Keratinocyte (primary cell): Measurements from ENCODE around the gene SH2B2. TPM values are rescaled to one million over a fixed set of nuclear protein-coding genes. Genes with fewer than 3 reads are reported as not detected.
"Not testable (repeated sequence)": the region's sequence is repeated elsewhere in the genome, so short reads cannot be mapped to it uniquely, and the experiment has no call there.

Experiments used
- DNase-seq: peaks from one replicate; pipeline ENCODE4 v3.0.0-alpha.2; 2011; ENCODE audit warnings: low read depth, missing footprints, low spot score
- FAIRE-seq: peaks from 2 replicates; lab custom pipeline; 2011; peaks lifted over from hg19 to GRCh38; lab: Jason Lieb, UNC
- H2AFZ ChIP-seq: 2 replicates; pipeline ENCODE4 v1.6.0; 2012; ENCODE audit warnings: low read length, control low read depth, inconsistent platforms; ENCODE audit not compliant: control insufficient read depth
- H3K27ac ChIP-seq: 2 replicates; pipeline ENCODE4 v1.5.1; 2011; ENCODE audit warnings: low read length; ENCODE audit not compliant: control insufficient read depth, insufficient read depth
- H3K27me3 ChIP-seq: 3 replicates; pipeline ENCODE4 v1.6.0; 2011; ENCODE audit warnings: low read length; ENCODE audit not compliant: control insufficient read depth, insufficient read depth; ENCODE audit errors: extremely low read depth
- H3K36me3 ChIP-seq, 2 experiments: 2 replicates in 1 of 2; 3 replicates in 1 of 2; pipeline ENCODE4 v1.5.1; 2011; ENCODE audit warnings: low read length in 2 of 2, mild to moderate bottlenecking in 1 of 2; ENCODE audit not compliant: control insufficient read depth in 2 of 2, insufficient read depth in 2 of 2; ENCODE audit errors: extremely low read depth in 1 of 2
- H3K4me1 ChIP-seq: 3 replicates; pipeline ENCODE4 v1.5.1; 2011; ENCODE audit warnings: low read length; ENCODE audit not compliant: control insufficient read depth, insufficient read depth; ENCODE audit errors: extremely low read depth
- H3K4me2 ChIP-seq: 3 replicates; pipeline ENCODE4 v1.6.0; 2011; ENCODE audit warnings: low read depth, low read length; ENCODE audit not compliant: control insufficient read depth, insufficient read depth; ENCODE audit errors: extremely low read depth
- H3K4me3 ChIP-seq, 3 experiments: fragments of 200-600 bp in 1 of 3; sonication (generic) in 1 of 3; 2 replicates in 2 of 3; 3 replicates in 1 of 3; pipeline ENCODE4 v1.5.1; 2011 to 2016; ENCODE audit warnings: low read length in 3 of 3, mild to moderate bottlenecking in 3 of 3, control low read depth in 2 of 3, inconsistent platforms in 1 of 3, low read depth in 1 of 3, mixed read lengths in 1 of 3, mixed run types in 1 of 3, moderate library complexity in 1 of 3; ENCODE audit not compliant: control insufficient read depth in 2 of 3, insufficient read depth in 2 of 3; ENCODE audit errors: extremely low read depth in 1 of 3
- H3K79me2 ChIP-seq: 2 replicates; pipeline ENCODE4 v1.6.0; 2012; ENCODE audit warnings: low read length; ENCODE audit not compliant: control insufficient read depth, insufficient read depth
- H3K9ac ChIP-seq: 3 replicates; pipeline ENCODE4 v1.6.0; 2011; ENCODE audit warnings: low read length; ENCODE audit not compliant: control insufficient read depth, insufficient read depth; ENCODE audit errors: extremely low read depth
- H3K9me1 ChIP-seq: 3 replicates; pipeline ENCODE4 v1.6.0; 2011; ENCODE audit warnings: low read length; ENCODE audit not compliant: control insufficient read depth, insufficient read depth; ENCODE audit errors: extremely low read depth
- H3K9me3 ChIP-seq: 2 replicates; pipeline ENCODE4 v1.5.1; 2012; ENCODE audit warnings: low read depth, low read length; ENCODE audit not compliant: control insufficient read depth
- H4K20me1 ChIP-seq: 3 replicates; pipeline ENCODE4 v1.6.0; 2011; ENCODE audit warnings: low read length; ENCODE audit not compliant: control insufficient read depth, insufficient read depth; ENCODE audit errors: extremely low read depth
- dilution Hi-C: fragments of 300-500 bp; cut with MboI; formaldehyde crosslinking; loops from one replicate; pipeline ENCODE4 v1.7.0; 2020; ENCODE audit warnings: low sequenced_read_pairs; ENCODE audit not compliant: extremely low pct_ligation_motif_present
- polyA plus RNA-seq, 5 experiments: library from polyadenylated mRNA; depleted of rRNA in 3 of 5; stranded (reverse) in 3 of 5; stranded (forward) in 1 of 5; unstranded in 1 of 5; fragments of >200 nt; gene quantifications; 1 replicate in 1 of 5; 2 replicates in 3 of 5; 3 replicates in 1 of 5; pipeline versions ENCODE4 v1.2.1 to v1.2.3, GENCODE V29; 2011 to 2012; ENCODE audit warnings: missing spikeins in 2 of 5, low read depth in 1 of 5, low replicate concordance in 1 of 5

SH2B2 gene
- polyA plus RNA-seq, 1 donor (not counting 4 experiments of a cell fraction or from before 2014, with no cell fraction given) = 0.59 TPM

GRCh38 chr7:102337420-102337819 is 50.8 kb downstream of the SH2B2 start:
- H3K4me3 ChIP-seq, FAIRE-seq, H3K27ac ChIP-seq, H3K9ac ChIP-seq, H3K4me1 ChIP-seq, dilution Hi-C loops, DNase-seq, H3K36me3 ChIP-seq, H3K9me1 ChIP-seq, H3K27me3 ChIP-seq, H3K4me2 ChIP-seq, H3K79me2 ChIP-seq, H2AFZ ChIP-seq, H4K20me1 ChIP-seq, H3K9me3 ChIP-seq: not testable (repeated sequence)

- H4K20me1 ChIP-seq, H3K4me1 ChIP-seq, H3K79me2 ChIP-seq, H3K27ac ChIP-seq, H3K4me3 ChIP-seq, FAIRE-seq, H3K27me3 ChIP-seq, dilution Hi-C loops, H3K9me1 ChIP-seq, H3K9ac ChIP-seq, H3K4me2 ChIP-seq, H3K36me3 ChIP-seq, DNase-seq, H2AFZ ChIP-seq, H3K9me3 ChIP-seq: not testable (repeated sequence)
Measured at GRCh38 chr7:102340599-102341368, 54.1 kb downstream of the SH2B2 start.

GRCh38 chr7:102346983-102347382 is 60.3 kb downstream of the SH2B2 start:
- H4K20me1 ChIP-seq, H3K4me3 ChIP-seq, DNase-seq, H3K9me1 ChIP-seq, FAIRE-seq, H3K27ac ChIP-seq, H3K27me3 ChIP-seq, H3K4me1 ChIP-seq, dilution Hi-C loops, H3K4me2 ChIP-seq, H3K79me2 ChIP-seq, H2AFZ ChIP-seq, H3K36me3 ChIP-seq, H3K9me3 ChIP-seq, H3K9ac ChIP-seq: not testable (repeated sequence)

- H3K4me3 ChIP-seq, H3K9ac ChIP-seq, H3K4me1 ChIP-seq, H3K27ac ChIP-seq, H3K4me2 ChIP-seq, H2AFZ ChIP-seq, H3K9me3 ChIP-seq, H3K36me3 ChIP-seq, H3K9me1 ChIP-seq, H3K79me2 ChIP-seq, dilution Hi-C loops, DNase-seq, H4K20me1 ChIP-seq, H3K27me3 ChIP-seq, FAIRE-seq: not testable (repeated sequence)
Measured at GRCh38 chr7:102356344-102356743, 69.7 kb downstream of the SH2B2 start, which contains the start of gene SPDYE6. SPDYE6 (minus strand) TSS chr7:102356444; CDS start chr7:102356023, 421 bp downstream.
